Measurements from ENCODE around the gene PAPSS2. TPM values are rescaled to one million over a fixed set of nuclear protein-coding genes. Genes with fewer than 3 reads are reported as not detected.

Gene PAPSS2
- total and polyA plus RNA-seq, 4 donors, result 24.3 to 86.5 (median 59.3) TPM

- Histone ChIP-seq H3K36me3 (ENCODE audit: control insufficient read depth in 4 of 4, insufficient read depth in 3 of 4, low read depth in 1 of 4, low read length in 3 of 4) (peaks cover 3 to 10% (median 5%) of the 10 kb centered on the region in 4 donors), H3K27ac (ENCODE audit: low read depth in 1 of 2, low read length in 2 of 2) (no peak overlapping the region), H3K4me3 (ENCODE audit: low read depth in 1 of 3, low read length in 3 of 3) (no peak overlapping the region), H3K9ac (ENCODE audit: low read depth in 1 of 2, low read length in 2 of 2) (no peak overlapping the region), H3K9me3 (ENCODE audit: control insufficient read depth in 4 of 4, low read length in 3 of 4) (no peaks in the 10 kb centered on the region), H3K27me3 (ENCODE audit: control insufficient read depth in 4 of 4, insufficient read depth in 4 of 4, low read length in 3 of 4) (no peaks in the 10 kb centered on the region), H3K4me1 (ENCODE audit: control insufficient read depth in 4 of 4, insufficient read depth in 4 of 4, low read length in 3 of 4) (peaks cover 0 to 2% (median 0%) of the 10 kb centered on the region in 4 donors)
- WGBS, result 97% methylated on average over 5 of the region's 5 CpGs
- TF ChIP-seq RXRA (IDR thresholded peaks at IDR 0.05) (no peak), NR2F2 (IDR thresholded peaks at IDR 0.05) (no peak), ZBTB33 (IDR thresholded peaks at IDR 0.05) (no peak), TAF1 (conservative IDR thresholded peaks at IDR 0.05) (no peak), MAX (IDR thresholded peaks at IDR 0.05) (no peak), YY1 (IDR thresholded peaks at IDR 0.05) (no peak), HNF4G (IDR thresholded peaks at IDR 0.05) (no peak), FOXA2 (IDR thresholded peaks at IDR 0.05) (no peak), EGR1 (IDR thresholded peaks at IDR 0.05; ENCODE audit: low read depth in 2 of 2) (no peak), RAD21 (IDR thresholded peaks at IDR 0.05) (no peak), ATF3 (IDR thresholded peaks at IDR 0.05) (no peak), CTCF (IDR thresholded peaks at IDR 0.05; ENCODE audit: low read depth, low read length, missing input control) (no peak)
- no peak for DNase-seq (ENCODE audit: low spot score)
These were observed 106.1 kb downstream of the PAPSS2 start for GRCh38 chr10:87765666-87766376.

GRCh38 chr10:87767253-87767652, 107.6 kb downstream of the PAPSS2 start:
- H3K36me3 ChIP-seq (ENCODE audit: control insufficient read depth in 4 of 4, insufficient read depth in 3 of 4, low read depth in 1 of 4, low read length in 3 of 4), result peaks cover 3 to 10% (median 5%) of the 10 kb centered on the region in 4 donors
- WGBS, result 93% methylated on average over 5 of the region's 5 CpGs
- TF ChIP-seq RXRA (IDR thresholded peaks at IDR 0.05) (no peak), HNF4A (conservative IDR thresholded peaks at IDR 0.05) (no peak), HNF4G (IDR thresholded peaks at IDR 0.05) (no peak), GABPA (IDR thresholded peaks at IDR 0.05 in 1 of 2, conservative IDR thresholded peaks at IDR 0.05 in 1 of 2) (no peak), SP1 (IDR thresholded peaks at IDR 0.05) (no peak), ATF3 (IDR thresholded peaks at IDR 0.05) (no peak), TAF1 (conservative IDR thresholded peaks at IDR 0.05) (no peak), FOXA1 (IDR thresholded peaks at IDR 0.05) (no peak), REST (IDR thresholded peaks at IDR 0.05) (no peak), MAX (IDR thresholded peaks at IDR 0.05) (no peak), JUND (IDR thresholded peaks at IDR 0.05) (no peak), NR2F2 (IDR thresholded peaks at IDR 0.05) (no peak), RAD21 (IDR thresholded peaks at IDR 0.05) (no peak), ZBTB33 (IDR thresholded peaks at IDR 0.05) (no peak), EGR1 (IDR thresholded peaks at IDR 0.05; ENCODE audit: low read depth in 2 of 2) (no peak), FOXA2 (IDR thresholded peaks at IDR 0.05) (no peak)

More at GRCh38 chr10:87767253-87767652, 107.6 kb downstream of the PAPSS2 start:
- Histone ChIP-seq H3K27ac (ENCODE audit: low read depth in 1 of 2, low read length in 2 of 2) (no peak overlapping the region), H3K4me1 (ENCODE audit: control insufficient read depth in 4 of 4, insufficient read depth in 4 of 4, low read length in 3 of 4) (peaks cover 0 to 2% (median 0%) of the 10 kb centered on the region in 4 donors), H3K4me3 (ENCODE audit: low read depth in 1 of 3, low read length in 3 of 3) (no peak overlapping the region), H3K9me3 (ENCODE audit: control insufficient read depth in 4 of 4, low read length in 3 of 4) (no peaks in the 10 kb centered on the region), H3K27me3 (ENCODE audit: control insufficient read depth in 4 of 4, insufficient read depth in 4 of 4, low read length in 3 of 4) (no peaks in the 10 kb centered on the region), H3K9ac (ENCODE audit: low read depth in 1 of 2, low read length in 2 of 2) (no peak overlapping the region)
- no peak for DNase-seq (ENCODE audit: low spot score)

Measured in liver (tissue), 9 donors.